ENCODE results near the gene NOP53.
A peak's percentile ranks its signal among the peaks of the same experiment; 100 is the strongest.
"Not testable (repeated sequence)": the region's sequence is repeated elsewhere in the genome, so short reads cannot be mapped to it uniquely, and the experiment has no call there.

Gene NOP53

DNA sequence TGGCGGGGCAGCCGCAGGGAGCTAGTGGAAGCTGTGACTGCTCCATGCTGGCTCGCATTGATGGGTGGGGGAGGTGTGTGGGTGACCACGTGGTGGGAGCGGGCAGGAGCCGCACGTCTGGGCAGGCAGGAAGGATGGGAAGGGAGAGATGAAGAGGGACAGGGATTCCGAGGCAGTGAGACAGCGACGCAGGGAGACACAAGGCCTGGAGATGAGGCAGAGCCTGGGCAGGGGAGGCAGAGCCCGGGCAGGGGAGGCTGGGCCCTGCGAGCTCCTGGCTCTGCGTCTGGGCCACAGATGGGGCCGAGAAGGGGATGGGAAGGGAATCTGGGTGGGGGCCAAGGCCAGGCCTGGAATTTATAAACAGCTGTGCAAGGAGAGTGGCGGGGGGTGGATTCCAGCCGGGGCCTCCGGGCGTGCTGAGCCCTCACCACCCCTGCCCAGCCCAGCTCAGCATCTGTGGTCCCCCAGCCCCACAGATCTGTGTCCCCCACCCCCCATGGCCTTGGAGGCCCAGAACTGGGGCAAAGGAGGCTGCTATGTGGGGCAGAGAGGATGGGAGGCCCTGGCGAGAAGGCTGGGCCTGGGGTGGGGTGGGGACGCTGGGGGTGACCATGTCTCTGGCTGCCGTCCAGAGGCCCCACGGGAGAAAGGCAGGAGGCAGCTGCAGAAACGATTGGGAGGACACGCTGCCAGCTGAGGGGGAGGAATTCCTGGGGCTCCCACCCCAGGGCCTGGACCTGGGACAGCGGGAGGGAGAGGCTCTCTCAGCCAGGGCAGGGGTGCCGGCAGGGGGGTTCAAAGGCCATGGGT, 26.1 kb upstream of the NOP53 start:
- DNase-seq, result no peak

DNA sequence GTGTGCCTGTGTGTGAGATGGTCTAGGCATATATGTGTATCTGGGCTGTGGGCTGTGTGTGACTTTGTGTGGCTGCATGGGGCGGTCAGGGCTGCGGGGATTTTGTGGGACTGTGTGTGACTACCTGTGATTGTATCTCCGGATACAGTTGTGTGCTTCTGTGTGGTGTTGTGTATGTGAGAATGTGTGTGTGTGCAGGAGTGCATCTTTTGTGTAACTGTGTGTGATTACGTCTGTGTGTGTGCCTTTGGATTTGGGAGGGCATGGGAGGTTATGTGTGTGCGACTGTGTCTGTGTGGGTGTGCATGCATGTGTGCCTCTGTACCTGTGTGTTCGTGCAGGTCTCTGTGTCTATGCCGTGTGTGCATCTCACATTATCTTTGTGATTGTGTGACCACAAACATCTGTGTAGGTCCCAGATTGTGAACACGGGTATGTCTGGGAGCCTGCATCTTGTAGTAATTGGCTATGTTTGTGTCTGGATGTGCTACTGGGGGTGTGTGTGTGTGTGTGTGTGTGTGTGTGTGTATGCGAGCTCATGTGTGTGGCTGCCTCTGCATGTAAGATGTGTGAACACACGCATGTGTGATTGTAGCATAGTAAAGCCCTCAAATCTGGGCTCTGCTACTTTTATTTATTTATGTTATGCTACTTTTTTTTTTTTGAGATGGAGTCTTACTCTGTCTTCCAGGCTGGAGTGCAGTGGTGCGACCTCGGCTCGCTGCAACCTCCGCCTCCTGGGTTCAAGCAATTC, 24.5 kb upstream of the NOP53 start:
- DNase-seq, result no peak

DNA sequence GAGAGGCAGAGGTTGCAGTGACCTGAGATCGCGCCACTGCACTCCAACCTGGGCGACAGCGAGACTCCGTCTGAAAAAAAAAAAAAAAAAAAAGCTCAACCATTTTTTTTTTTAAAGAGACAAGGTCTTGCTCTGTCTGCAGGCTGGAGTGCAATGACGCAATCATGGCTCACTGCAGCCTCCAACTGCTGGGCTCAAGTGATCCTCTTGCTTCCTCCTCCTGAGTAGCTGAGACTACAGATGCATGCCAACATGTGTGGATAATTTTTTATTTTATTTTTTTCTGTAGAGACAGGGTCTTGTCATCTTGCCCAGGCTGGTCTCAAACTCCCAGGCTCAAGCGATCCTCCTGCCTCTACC, 21.8 kb upstream of the NOP53 start:
- DNase-seq, result peak; percentile 35

DNA sequence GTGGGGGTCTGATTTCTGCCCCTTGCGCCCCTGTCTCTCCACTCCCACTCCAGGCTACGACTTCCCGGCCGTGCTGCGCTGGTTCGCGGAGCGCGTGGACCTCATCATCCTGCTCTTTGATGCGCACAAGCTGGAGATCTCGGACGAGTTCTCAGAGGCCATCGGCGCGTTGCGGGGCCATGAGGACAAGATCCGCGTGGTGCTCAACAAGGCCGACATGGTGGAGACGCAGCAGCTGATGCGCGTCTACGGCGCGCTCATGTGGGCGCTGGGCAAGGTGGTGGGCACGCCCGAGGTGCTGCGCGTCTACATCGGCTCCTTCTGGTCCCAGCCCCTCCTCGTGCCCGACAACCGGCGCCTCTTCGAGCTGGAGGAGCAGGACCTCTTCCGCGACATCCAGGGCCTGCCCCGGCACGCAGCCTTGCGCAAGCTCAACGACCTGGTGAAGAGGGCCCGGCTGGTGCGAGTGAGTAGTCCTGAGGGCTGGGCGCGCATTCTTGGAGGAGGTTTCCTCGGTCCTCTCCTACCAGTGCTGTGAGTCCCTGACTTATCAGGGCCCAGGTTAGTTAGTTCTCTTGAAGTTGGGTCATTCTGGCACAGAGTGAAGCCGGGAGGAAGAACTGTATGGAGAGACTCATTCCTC, 19.5 kb upstream of the NOP53 start:
- DNase-seq, result no peak

DNA sequence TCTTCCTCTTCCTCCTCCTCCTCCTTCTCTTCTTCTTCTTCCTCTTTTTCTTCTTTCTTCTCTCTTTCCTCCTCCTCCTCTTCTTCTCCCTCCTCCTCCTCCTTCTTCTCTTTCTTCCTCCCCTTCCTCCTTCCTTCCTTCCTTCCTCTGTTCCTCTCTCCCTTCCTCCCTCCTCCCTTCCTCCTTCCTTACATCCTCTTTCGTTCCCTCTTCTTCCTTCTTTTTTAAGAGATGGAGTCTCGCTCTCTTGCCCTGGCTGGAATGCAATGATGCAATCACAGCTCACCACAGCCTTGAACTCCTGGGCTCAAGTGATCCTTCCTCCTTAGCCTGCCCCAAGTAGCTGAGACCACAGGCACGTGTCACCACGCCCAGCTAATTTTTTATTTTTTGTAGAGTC, 18.9 kb upstream of the NOP53 start:
- DNase-seq, result no peak

DNA sequence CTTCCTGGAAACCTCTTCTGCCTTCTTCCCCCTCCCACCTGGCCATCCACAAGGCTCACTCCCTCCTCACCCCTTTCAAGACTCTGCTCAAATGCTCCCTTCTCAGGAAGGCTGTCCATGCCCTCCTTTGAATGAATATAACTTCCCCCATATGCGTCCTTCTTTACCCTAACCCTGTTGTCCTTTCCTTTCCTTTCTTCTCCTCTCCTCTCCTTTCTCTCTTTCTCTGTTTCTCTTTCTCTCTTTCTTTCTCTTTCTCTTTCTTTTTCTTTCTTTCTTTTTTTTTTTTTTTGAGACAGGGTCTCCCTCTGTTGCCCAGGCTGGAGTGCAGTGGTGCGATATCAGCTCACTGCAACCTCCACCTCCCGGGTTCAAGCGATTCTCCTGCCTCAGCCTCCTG, 17.1 kb upstream of the NOP53 start:
- DNase-seq, result not testable (repeated sequence)

DNA sequence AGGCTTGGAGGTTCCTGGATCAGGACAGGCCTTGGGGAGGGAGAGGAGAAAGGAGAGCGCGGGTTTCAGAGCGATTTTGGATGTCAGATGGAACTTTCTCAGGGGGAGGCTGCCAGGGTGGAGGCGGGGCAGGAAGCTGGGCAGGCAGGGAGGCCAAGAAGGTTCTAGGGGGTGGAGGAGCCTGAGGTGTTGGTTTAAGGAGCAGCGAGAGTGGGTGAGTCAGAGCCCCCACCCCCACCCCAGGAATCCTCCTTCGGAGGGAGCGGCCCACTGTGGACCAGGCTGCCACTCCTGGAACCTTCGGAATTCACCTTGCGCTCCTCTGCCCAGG, 15.9 kb upstream of the NOP53 start:
- no peak for DNase-seq

DNA sequence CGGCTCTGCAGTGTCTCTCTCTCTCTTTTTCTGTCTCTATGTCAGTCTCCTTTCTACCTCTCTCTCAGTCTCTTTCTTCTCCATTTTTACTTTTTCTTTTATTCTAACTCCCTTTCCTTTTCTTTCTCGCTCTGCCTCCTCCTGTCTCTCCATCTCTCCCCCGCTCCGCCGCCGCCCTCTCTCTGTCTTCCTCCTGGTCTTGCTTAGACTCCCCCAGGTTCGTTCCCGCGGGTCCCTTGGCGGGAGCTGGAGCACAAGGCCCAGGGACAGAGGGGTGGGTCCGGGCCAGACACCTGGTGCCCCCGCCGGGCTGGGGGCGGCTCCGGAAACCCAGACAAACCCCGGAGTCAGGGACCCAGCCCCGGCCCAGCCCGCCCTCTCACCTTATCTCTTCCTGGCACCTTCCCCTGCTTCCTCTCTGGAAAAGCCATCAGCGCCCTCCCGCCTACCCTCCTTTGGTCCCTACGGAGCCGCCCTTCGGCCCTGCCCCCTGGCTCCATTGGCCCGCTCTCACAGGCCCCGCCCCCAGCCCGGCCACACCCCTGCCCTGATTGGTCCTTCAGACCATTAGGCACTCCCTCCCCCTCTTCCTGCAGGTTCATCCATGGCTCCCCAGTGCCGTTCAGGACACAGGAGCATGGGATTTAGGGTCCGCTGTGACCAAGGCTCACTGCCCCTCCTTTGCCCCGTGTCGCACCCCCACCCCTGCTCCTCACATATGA, 15.4 kb upstream of the NOP53 start:
- DNase-seq, result peak; percentile 52

GRCh38 chr19:47730521-47730889, 14.8 kb upstream of the NOP53 start:
- DNase-seq, result no peak

DNA sequence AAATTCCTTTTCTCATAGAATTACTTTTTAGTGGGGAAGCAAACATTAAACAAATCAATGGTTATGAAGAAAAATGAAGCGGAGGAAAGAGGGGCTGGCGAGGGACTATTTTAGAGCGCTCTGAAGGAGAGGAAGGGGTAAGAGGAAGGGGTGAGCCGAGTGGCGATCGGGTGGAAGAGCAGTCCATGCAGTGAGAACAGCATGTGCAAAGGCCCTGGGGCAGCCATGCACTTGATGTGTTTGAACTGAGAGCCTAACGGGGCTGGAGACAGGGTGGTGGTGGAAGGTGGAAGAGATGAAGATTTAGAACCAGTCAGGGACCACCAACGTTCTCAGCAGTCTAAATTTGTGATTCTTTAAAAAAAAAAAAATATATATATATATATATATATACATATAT, 14.4 kb upstream of the NOP53 start:
- no peak for DNase-seq

GRCh38 chr19:47735131-47735530, 10.2 kb upstream of the NOP53 start:
- no peak for DNase-seq

DNA sequence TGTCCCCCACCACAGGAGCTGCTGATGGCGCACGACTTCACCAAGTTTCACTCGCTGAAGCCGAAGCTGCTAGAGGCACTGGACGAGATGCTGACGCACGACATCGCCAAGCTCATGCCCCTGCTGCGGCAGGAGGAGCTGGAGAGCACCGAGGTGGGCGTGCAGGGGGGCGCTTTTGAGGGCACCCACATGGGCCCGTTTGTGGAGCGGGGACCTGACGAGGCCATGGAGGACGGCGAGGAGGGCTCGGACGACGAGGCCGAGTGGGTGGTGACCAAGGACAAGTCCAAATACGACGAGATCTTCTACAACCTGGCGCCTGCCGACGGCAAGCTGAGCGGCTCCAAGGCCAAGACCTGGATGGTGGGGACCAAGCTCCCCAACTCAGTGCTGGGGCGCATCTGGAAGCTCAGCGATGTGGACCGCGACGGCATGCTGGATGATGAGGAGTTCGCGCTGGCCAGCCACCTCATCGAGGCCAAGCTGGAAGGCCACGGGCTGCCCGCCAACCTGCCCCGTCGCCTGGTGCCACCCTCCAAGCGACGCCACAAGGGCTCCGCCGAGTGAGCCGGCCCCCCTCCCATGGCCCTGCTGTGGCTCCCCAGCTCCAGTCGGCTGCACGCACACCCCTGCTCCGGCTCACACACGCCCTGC, 4.4 kb upstream of the NOP53 start:
- DNase-seq, result no peak

- DNase-seq, result no peak
Observed at GRCh38 chr19:47741544-47742140, 3.7 kb upstream of the NOP53 start.

DNA sequence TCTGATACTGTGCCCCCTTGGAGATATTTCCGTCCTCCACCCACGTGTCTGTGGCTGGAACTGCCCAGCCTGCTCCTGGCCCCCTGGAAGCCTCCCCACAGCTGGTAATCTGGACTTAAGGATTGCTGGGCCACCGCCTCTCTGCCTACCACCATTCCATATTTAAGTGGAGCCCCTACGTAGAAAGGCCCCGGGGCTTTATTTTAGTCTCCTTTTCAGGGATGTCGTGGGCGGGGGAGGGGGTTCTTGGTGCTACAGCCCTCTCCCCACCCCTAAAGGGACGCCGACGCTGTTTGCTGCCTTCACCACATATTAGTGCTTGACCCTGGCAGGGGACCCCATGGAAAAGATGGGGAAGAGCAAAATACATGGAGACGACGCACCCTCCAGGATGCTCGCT, 2.7 kb upstream of the NOP53 start:
- no peak for DNase-seq

GRCh38 chr19:47746129-47746528, 783 bp downstream of the NOP53 start:
- DNase-seq, result not testable (repeated sequence)

GRCh38 chr19:47749326-47749725, 4.0 kb downstream of the NOP53 start:
- DNase-seq, result peak; percentile 25

DNA sequence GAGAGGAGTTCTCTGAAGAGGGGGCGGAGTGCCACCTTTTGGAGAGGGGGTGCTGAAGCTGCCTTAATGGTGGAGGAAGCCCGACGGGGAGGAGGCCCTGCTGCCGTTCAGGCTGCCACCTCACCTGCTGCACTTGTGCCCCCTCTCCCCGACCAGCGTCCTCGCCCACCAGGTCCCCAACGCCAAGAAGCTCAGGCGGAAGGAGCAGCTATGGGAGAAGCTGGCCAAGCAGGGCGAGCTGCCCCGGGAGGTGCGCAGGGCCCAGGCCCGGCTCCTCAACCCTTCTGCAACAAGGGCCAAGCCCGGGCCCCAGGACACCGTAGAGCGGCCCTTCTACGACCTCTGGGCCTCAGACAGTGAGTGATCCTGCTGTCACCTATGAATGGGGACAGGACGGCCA, 5.4 kb downstream of the NOP53 start:
- DNase-seq, result no peak

- no peak for DNase-seq
Observed at GRCh38 chr19:47752440-47753211, 7.3 kb downstream of the NOP53 start.

- DNase-seq, result no peak
Observed at GRCh38 chr19:47754206-47755064, 9.1 kb downstream of the NOP53 start.

- DNase-seq, result no peak
Observed at GRCh38 chr19:47755065-47755761, 9.9 kb downstream of the NOP53 start.
